K562 (cell line): Measurements from ENCODE around the gene BICDL1. TPM values are rescaled to one million over a fixed set of nuclear protein-coding genes. Genes with fewer than 3 reads are reported as not detected.
A peak's percentile ranks its signal among the peaks of the same experiment; 100 is the strongest.

Experiments
- ELF1 ChIP-seq: fragments of 200-800 bp; sonication (Bioruptor generic); IDR thresholded peaks from 2 replicates; pipeline ENCODE4 v1.6.1; 2016; ENCODE audit warnings: missing genetic modification characterization, missing compliant biosample characterization
- EP300 ChIP-seq: IDR thresholded peaks from 2 replicates; pipeline ENCODE4 v1.6.1; 2012; ENCODE audit warnings: low read length, improper control_type of control experiment
- GABPA ChIP-seq: fragments of 200-800 bp; sonication (Bioruptor generic); conservative IDR thresholded peaks from 2 replicates; pipeline ENCODE4 v1.6.1; 2016; ENCODE audit warnings: low read depth, missing genetic modification characterization, missing compliant biosample characterization
- HDAC6 ChIP-seq: IDR thresholded peaks from 2 replicates; pipeline ENCODE4 v1.6.1; 2012; ENCODE audit warnings: low read depth, mild to moderate bottlenecking, control low read depth, inconsistent platforms, low read length, moderate library complexity
- HNRNPK ChIP-seq: fragments of 200-400 bp; formaldehyde crosslinking; IDR thresholded peaks from one replicate; pipeline ENCODE4 v1.6.1; 2018; ENCODE audit warnings: mild to moderate bottlenecking, low read depth, low read length; ENCODE audit not compliant: poor library complexity, severe bottlenecking
- NR0B1 ChIP-seq: fragments of 450-650 bp; IDR thresholded peaks from one replicate; pipeline ENCODE4 v1.6.1; 2018; ENCODE audit warnings: mild to moderate bottlenecking, moderate library complexity; ENCODE audit not compliant: partially characterized antibody
- NR2C2 ChIP-seq, 2 experiments: fragments of 200-800 bp in 1 of 2; sonication (Bioruptor generic) in 1 of 2; sonication (generic) in 1 of 2; formaldehyde crosslinking in 1 of 2; IDR thresholded peaks; 2 replicates each; pipeline versions ENCODE4 v1.6.1 to v1.8.0; 2016 to 2022; ENCODE audit warnings: mild to moderate bottlenecking in 1 of 2, missing compliant biosample characterization in 1 of 2, missing genetic modification characterization in 1 of 2, missing genetic modification reagents in 1 of 2
- POLR2AphosphoS2 ChIP-seq: IDR thresholded peaks from 2 replicates; pipeline ENCODE4 v1.6.1; 2012; ENCODE audit warnings: low read length, improper control_type of control experiment
- STAG1 ChIP-seq: sonication (generic); formaldehyde crosslinking; IDR thresholded peaks from 2 replicates; pipeline ENCODE4 v1.5.0; 2020; ENCODE audit warnings: missing genetic modification reagents, borderline replicate concordance
- polyA plus RNA-seq, 8 experiments: library from polyadenylated mRNA; depleted of rRNA in 4 of 8; stranded (reverse) in 5 of 8; unstranded in 3 of 8; fragments of >200 nt; fragmentation: Nextera tagmentation in 2 of 8; fragmentation: Illumina TruSeq in 1 of 8; extraction: Ambion mirVana in 2 of 8; extraction: Trizol in 1 of 8; gene quantifications; 2 replicates each; pipeline versions ENCODE4 v1.2.1 to v1.2.3, GENCODE V29; 2011 to 2014; ENCODE audit warnings: inconsistent platforms in 1 of 8, missing spikeins in 1 of 8
- total RNA-seq, 7 experiments: library from RNA; depleted of rRNA in 6 of 7; stranded (reverse); fragments of >200 nt in 6 of 7; fragmentation: Illumina TruSeq in 2 of 7; extraction: Trizol in 2 of 7; gene quantifications; 2 replicates each; pipeline versions ENCODE4 v1.2.1 to v1.2.3, GENCODE V29; 2011 to 2021; ENCODE audit warnings: low replicate concordance in 1 of 7

Gene BICDL1
- total and polyA plus RNA-seq, 9 of the 15 experiments (the other 6 are each of a cell fraction or from before 2014, with no cell fraction given), result 0.06 to 2.0 (median 0.58) TPM

GRCh38 chr12:120116441-120116791, 127.4 kb downstream of the BICDL1 start, which contains the start of gene RAB35 (continued):
- TF ChIP-seq NR2C2 (CRISPR knock-in tag; IDR thresholded peaks at IDR 0.05) (no peak), NR2C2 (tag; IDR thresholded peaks at IDR 0.05) (0 out of 2 replicates have a peak, but pooled peaks have one; percentile 64), GABPA (tag) (peak; percentile 78), ELF1 (tag) (peak; percentile 55; the same call in 1 of the 2 replicates), HDAC6 (no peak), EP300 (peak; percentile 19; the same call in 1 of the 2 replicates), NR0B1 (no peak), HNRNPK (no peak), STAG1 (CRISPR knock-in tag) (no peak), POLR2AphosphoS2 (no peak)
